PC-9 (cell line): Measurements from ENCODE around the gene LPIN3. TPM values are rescaled to one million over a fixed set of nuclear protein-coding genes. Genes with fewer than 3 reads are reported as not detected.

ENCODE experiments used
- BruUV-seq: library from RNA; stranded (reverse); fragments of 400-500 nt; replicated peaks from 2 replicates; lab custom pipeline; 2021; lab: Mats Ljungman, UMichigan
- CTCF ChIA-PET: fragments of 300-600 bp; sonication (Branson Sonifier 250); formaldehyde crosslinking; loops from one replicate; lab custom pipeline; 2022; ENCODE audit warnings: antibody characterized with exemption; lab: Charles Lee
- POLR2A ChIA-PET: fragments of 300-600 bp; sonication (Branson Sonifier 250); formaldehyde crosslinking; loops from one replicate; lab custom pipeline; 2022; ENCODE audit warnings: antibody characterized with exemption; ENCODE audit not compliant: unreplicated experiment; lab: Charles Lee
- DNase-seq, 2 experiments: peaks; one replicate each; pipeline versions ENCODE4 v3.0.0 to v3.0.0-alpha.2; 2015 to 2022; ENCODE audit warnings: mixed read lengths in 1 of 2
- H2AFZ ChIP-seq: fragments of 200-600 bp; sonication (generic); 2 replicates; pipeline ENCODE4 v1.8.1; 2017; ENCODE audit warnings: antibody characterized with exemption
- H3F3A ChIP-seq: fragments of 200-600 bp; sonication (generic); 2 replicates; pipeline ENCODE4 v1.8.1; 2017; ENCODE audit warnings: antibody characterized with exemption, mild to moderate bottlenecking, low read depth; ENCODE audit not compliant: insufficient read depth
- H3K27ac ChIP-seq: fragments of 200-600 bp; sonication (generic); 2 replicates; pipeline ENCODE4 v1.6.1; 2016; ENCODE audit warnings: mixed run types
- H3K27me3 ChIP-seq: fragments of 200-600 bp; sonication (generic); 2 replicates; pipeline ENCODE4 v1.6.1; 2016; ENCODE audit warnings: low read depth, mixed run types; ENCODE audit not compliant: insufficient read depth
- H3K36me3 ChIP-seq: fragments of 200-600 bp; sonication (generic); 2 replicates; pipeline ENCODE4 v1.6.1; 2016; ENCODE audit warnings: low read depth, mixed run types
- H3K4me1 ChIP-seq: fragments of 200-600 bp; sonication (generic); replicated peaks from 2 replicates; pipeline ENCODE4 v1.6.1; 2016; ENCODE audit warnings: mixed run types; ENCODE audit not compliant: insufficient read depth
- H3K4me2 ChIP-seq: fragments of 200-600 bp; sonication (generic); 2 replicates; pipeline ENCODE4 v1.6.1; 2017; ENCODE audit warnings: mixed run types
- H3K4me3 ChIP-seq: fragments of 200-600 bp; sonication (generic); 2 replicates; pipeline ENCODE4 v1.6.1; 2016; ENCODE audit warnings: mixed run types
- H3K79me2 ChIP-seq: fragments of 200-600 bp; sonication (generic); 2 replicates; pipeline ENCODE4 v1.6.1; 2017; ENCODE audit warnings: low read depth, mixed run types
- H3K9me2 ChIP-seq: fragments of 200-600 bp; sonication (generic); 2 replicates; pipeline ENCODE4 v1.8.1; 2017; ENCODE audit warnings: mild to moderate bottlenecking; ENCODE audit not compliant: insufficient read depth
- H3K9me3 ChIP-seq: fragments of 200-600 bp; sonication (generic); 2 replicates; pipeline ENCODE4 v1.8.1; 2016; ENCODE audit warnings: low read depth; ENCODE audit not compliant: insufficient read depth
- H4K20me1 ChIP-seq: fragments of 200-600 bp; sonication (generic); 2 replicates; pipeline ENCODE4 v1.8.1; 2017; ENCODE audit not compliant: insufficient read depth
- CTCF ChIP-seq: fragments of 200-600 bp; sonication (generic); conservative IDR thresholded peaks from 2 replicates; pipeline ENCODE4 v1.6.1; 2017; ENCODE audit warnings: mixed run types, antibody characterized with exemption, mild to moderate bottlenecking, moderate library complexity
- EZH2 ChIP-seq: fragments of 200-600 bp; sonication (generic); IDR thresholded peaks from 2 replicates; pipeline ENCODE4 v1.8.0; 2017; ENCODE audit warnings: antibody characterized with exemption, low read depth
- intact Hi-C: fragments of 100-400 bp; cut with micrococcal nuclease; formaldehyde crosslinking; loops from one replicate; pipeline ENCODE4 v1.10.0; 2022; ENCODE audit not compliant: unreplicated experiment
- total RNA-seq: library from RNA; stranded (reverse); gene quantifications from 2 replicates; pipeline ENCODE4 v1.2.3, GENCODE V29; 2021

Gene LPIN3
- total RNA-seq, 1 experiment from 2014 or later = 12.1 TPM

GRCh38 chr20:41349943-41350342 is 9.3 kb downstream of the LPIN3 start:
- no peak overlapping the region for H3K27ac ChIP-seq
- no peaks in the 10 kb centered on the region for H3K27me3 ChIP-seq
- H3K4me1 ChIP-seq = no peaks in the 10 kb centered on the region
- ChIA-PET CTCF (interaction anchor here (0.6 kb wide), 1 partner anchor 48 kb away, joined by 3 read pairs; no protein-coding TSS in a partner anchor), POLR2A (no interaction called here)
- no peaks in the 10 kb centered on the region for H4K20me1 ChIP-seq
- no peak overlapping the region for H3K4me3 ChIP-seq
- H3K36me3 ChIP-seq = no peaks in the 10 kb centered on the region
- H3K9me3 ChIP-seq = no peaks in the 10 kb centered on the region
- DNase-seq = no peak
- no TSS peak for BruUV-seq
- intact Hi-C loops = no loop called here
- H2AFZ ChIP-seq = no peak overlapping the region
- H3K9me2 ChIP-seq = no peaks in the 10 kb centered on the region
- H3K79me2 ChIP-seq = no peaks in the 10 kb centered on the region
- no peaks in the 10 kb centered on the region for H3F3A ChIP-seq
- no peak for TF ChIP-seq EZH2
- no peak overlapping the region for H3K4me2 ChIP-seq

- TF ChIP-seq CTCF (no peak), EZH2 (no peak)
- no peaks in the 10 kb centered on the region for H3F3A ChIP-seq
- no peaks in the 10 kb centered on the region for H4K20me1 ChIP-seq
- H3K79me2 ChIP-seq = no peaks in the 10 kb centered on the region
- H2AFZ ChIP-seq = no peak overlapping the region
- no peaks in the 10 kb centered on the region for H3K36me3 ChIP-seq
- no peaks in the 10 kb centered on the region for H3K9me2 ChIP-seq
- H3K4me3 ChIP-seq = no peak overlapping the region
- H3K4me2 ChIP-seq = no peak overlapping the region
- H3K27me3 ChIP-seq = no peaks in the 10 kb centered on the region
- POLR2A ChIA-PET = interaction anchor here (0.6 kb wide), 1 partner anchor 11 kb away, joined by 7 read pairs; no protein-coding TSS in a partner anchor
- CTCF ChIA-PET = interaction anchor here (0.6 kb wide), 1 partner anchor 47 kb away, joined by 3 read pairs; no protein-coding TSS in a partner anchor
- H3K27ac ChIP-seq = no peak overlapping the region
- intact Hi-C loops = no loop called here
- DNase-seq = no peak
- BruUV-seq = no TSS peak
- no peaks in the 10 kb centered on the region for H3K9me3 ChIP-seq
- no peaks in the 10 kb centered on the region for H3K4me1 ChIP-seq
Observed at GRCh38 chr20:41350408-41350962, 9.9 kb downstream of the LPIN3 start.

GRCh38 chr20:41352106-41352505 is 11.5 kb downstream of the LPIN3 start:
- no peak for TF ChIP-seq EZH2
- no peak for TF ChIP-seq CTCF
- POLR2A ChIA-PET = no interaction called here
- no peaks in the 10 kb centered on the region for H3K79me2 ChIP-seq
- CTCF ChIA-PET = no interaction called here
- no peak overlapping the region for H3K4me3 ChIP-seq
- no peak overlapping the region for H2AFZ ChIP-seq
- no peak for DNase-seq
- no peaks in the 10 kb centered on the region for H4K20me1 ChIP-seq
- BruUV-seq = no TSS peak
- no peak overlapping the region for H3K4me2 ChIP-seq
- no peaks in the 10 kb centered on the region for H3K4me1 ChIP-seq
- H3K9me3 ChIP-seq = no peaks in the 10 kb centered on the region
- no peak overlapping the region for H3K27ac ChIP-seq
- no peaks in the 10 kb centered on the region for H3F3A ChIP-seq
- H3K36me3 ChIP-seq = no peaks in the 10 kb centered on the region
- intact Hi-C loops = no loop called here
- H3K9me2 ChIP-seq = no peaks in the 10 kb centered on the region
- H3K27me3 ChIP-seq = no peaks in the 10 kb centered on the region
